Tibial artery (tissue), 4 donors: ENCODE measurements around the gene ASIC2.

Experiments
- DNase-seq, 2 donors: peaks; one replicate each; pipeline ENCODE4 v3.0.0-alpha.2; 2019
- H3K27ac ChIP-seq, 2 donors: fragments of 200-600 bp; sonication (generic) in 1 of 2; 1 replicate in 1 of 2; 2 replicates in 1 of 2; pipeline ENCODE4 v1.5.1; 2018 to 2019; ENCODE audit warnings: mild to moderate bottlenecking in 1 of 2
- H3K27me3 ChIP-seq, 2 donors: fragments of 200-600 bp; sonication (generic) in 1 of 2; one replicate each; pipeline versions ENCODE4 v1.5.1 to v1.6.0; 2016 to 2019
- H3K36me3 ChIP-seq, 3 donors: fragments of 200-600 bp; sonication (generic) in 2 of 3; one replicate each; pipeline ENCODE4 v1.5.1; 2016 to 2019; ENCODE audit warnings: mild to moderate bottlenecking in 2 of 3
- H3K4me1 ChIP-seq, 4 donors: fragments of 200-600 bp; sonication (generic) in 2 of 4; 1 replicate in 3 of 4; 2 replicates in 1 of 4; pipeline ENCODE4 v1.5.1; 2016 to 2019
- H3K4me3 ChIP-seq, 2 donors: fragments of 200-600 bp; sonication (generic) in 1 of 2; 1 replicate in 1 of 2; 2 replicates in 1 of 2; pipeline ENCODE4 v1.5.1; 2018 to 2019; ENCODE audit warnings: mild to moderate bottlenecking in 2 of 2
- H3K9me3 ChIP-seq, 3 donors: fragments of 200-600 bp; sonication (generic) in 1 of 3; one replicate each; pipeline ENCODE4 v1.5.1; 2016 to 2019
- intact Hi-C: fragments of 100-400 bp; cut with DNase I; formaldehyde crosslinking; loops from one replicate; pipeline ENCODE4 v1.15.0; 2023; ENCODE audit warnings: low total_unique reads
- TF ChIP-seq, protein P1 (sequence below), 2 experiments: fragments of 200-600 bp in 1 of 2; fragments of 450-650 bp in 1 of 2; IDR thresholded peaks; one replicate each; pipeline ENCODE4 v1.5.1; 2017 to 2019; ENCODE audit warnings: antibody characterized with exemption in 2 of 2, mild to moderate bottlenecking in 1 of 2, moderate library complexity in 1 of 2

Gene ASIC2

DNA sequence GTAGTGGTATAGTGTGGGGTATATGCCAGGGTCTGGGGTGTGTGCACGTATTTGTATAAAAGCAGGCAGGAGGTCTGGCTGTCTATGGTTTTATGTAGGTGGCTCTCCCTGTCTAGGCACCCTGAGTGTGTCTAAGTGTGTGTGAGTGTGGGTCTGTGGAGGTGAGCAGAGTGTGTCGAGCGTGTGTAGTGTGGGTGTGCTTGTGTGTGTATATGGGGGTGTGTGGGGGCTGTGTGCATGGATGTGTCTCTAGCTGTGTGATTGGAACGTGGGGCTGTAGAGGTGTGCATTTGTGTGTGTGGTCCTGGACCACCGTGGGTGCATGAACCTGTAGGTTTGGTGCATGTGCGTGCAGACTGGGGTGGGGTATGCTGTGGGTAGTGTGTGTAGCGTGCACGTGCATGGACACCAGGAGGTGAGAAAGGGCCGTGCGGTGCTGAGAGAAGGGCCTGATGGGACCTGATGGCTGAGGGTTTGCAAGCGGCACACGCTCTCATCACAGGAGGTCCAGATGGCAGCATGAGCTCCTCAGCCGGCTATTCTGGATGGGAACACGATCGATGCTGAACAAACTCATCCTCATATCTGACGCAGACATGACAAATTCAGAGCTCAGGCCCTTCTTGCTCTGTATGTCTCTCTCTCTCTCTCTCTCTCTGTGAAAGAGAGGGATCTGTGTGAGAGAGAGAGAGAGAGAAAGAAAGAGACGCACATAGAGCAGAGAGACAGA, 273.8 kb downstream of the ASIC2 start:
- no peak for DNase-seq
- TF ChIP-seq, protein P1, sequence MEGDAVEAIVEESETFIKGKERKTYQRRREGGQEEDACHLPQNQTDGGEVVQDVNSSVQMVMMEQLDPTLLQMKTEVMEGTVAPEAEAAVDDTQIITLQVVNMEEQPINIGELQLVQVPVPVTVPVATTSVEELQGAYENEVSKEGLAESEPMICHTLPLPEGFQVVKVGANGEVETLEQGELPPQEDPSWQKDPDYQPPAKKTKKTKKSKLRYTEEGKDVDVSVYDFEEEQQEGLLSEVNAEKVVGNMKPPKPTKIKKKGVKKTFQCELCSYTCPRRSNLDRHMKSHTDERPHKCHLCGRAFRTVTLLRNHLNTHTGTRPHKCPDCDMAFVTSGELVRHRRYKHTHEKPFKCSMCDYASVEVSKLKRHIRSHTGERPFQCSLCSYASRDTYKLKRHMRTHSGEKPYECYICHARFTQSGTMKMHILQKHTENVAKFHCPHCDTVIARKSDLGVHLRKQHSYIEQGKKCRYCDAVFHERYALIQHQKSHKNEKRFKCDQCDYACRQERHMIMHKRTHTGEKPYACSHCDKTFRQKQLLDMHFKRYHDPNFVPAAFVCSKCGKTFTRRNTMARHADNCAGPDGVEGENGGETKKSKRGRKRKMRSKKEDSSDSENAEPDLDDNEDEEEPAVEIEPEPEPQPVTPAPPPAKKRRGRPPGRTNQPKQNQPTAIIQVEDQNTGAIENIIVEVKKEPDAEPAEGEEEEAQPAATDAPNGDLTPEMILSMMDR (IDR thresholded peaks at IDR 0.05) = no peak
- intact Hi-C loops = loop anchor here (10.0 kb wide), 1 partner anchor 555 kb away; no protein-coding TSS in a partner anchor

DNA sequence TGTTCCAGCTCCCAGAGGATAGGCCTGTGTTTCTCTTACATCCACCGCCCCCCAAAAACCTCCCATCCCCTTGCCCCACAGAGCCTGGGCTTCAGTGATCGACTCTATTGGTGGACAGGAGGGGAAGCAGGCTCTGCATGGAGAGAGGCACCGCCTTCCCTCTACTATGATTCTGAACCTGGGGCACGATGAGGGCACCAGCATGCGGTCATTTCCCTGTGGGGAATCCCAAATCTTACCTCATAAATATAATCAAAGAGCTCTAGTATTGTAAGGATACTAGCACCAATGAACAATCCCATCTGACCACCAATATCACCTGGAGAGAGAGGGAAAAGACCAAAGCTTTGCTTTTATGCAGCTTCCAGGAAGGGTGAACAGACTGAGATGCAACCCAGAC, 275.7 kb downstream of the ASIC2 start:
- Histone ChIP-seq H3K27me3 (no peaks in the 10 kb centered on the region), H3K27ac (no peak overlapping the region), H3K4me3 (no peak overlapping the region), H3K4me1 (peaks cover 0 to 3% (median 0%) of the 10 kb centered on the region in 4 donors), H3K9me3 (no peaks in the 10 kb centered on the region), H3K36me3 (no peaks in the 10 kb centered on the region)
- TF ChIP-seq, protein P1 (IDR thresholded peaks at IDR 0.05) = no peak
- DNase-seq = peak in 1 of 2 donors; percentile 43
- intact Hi-C loops = loop anchor here (10.0 kb wide), 1 partner anchor 557 kb away; no protein-coding TSS in a partner anchor

More for the DNA sequence above, 273.8 kb downstream of the ASIC2 start:
- no peak overlapping the region for H3K27ac ChIP-seq
- H3K27me3 ChIP-seq = no peaks in the 10 kb centered on the region
- H3K9me3 ChIP-seq = no peaks in the 10 kb centered on the region
- H3K4me3 ChIP-seq = no peak overlapping the region
- H3K4me1 ChIP-seq = no peaks in the 10 kb centered on the region
- H3K36me3 ChIP-seq = no peaks in the 10 kb centered on the region

DNA sequence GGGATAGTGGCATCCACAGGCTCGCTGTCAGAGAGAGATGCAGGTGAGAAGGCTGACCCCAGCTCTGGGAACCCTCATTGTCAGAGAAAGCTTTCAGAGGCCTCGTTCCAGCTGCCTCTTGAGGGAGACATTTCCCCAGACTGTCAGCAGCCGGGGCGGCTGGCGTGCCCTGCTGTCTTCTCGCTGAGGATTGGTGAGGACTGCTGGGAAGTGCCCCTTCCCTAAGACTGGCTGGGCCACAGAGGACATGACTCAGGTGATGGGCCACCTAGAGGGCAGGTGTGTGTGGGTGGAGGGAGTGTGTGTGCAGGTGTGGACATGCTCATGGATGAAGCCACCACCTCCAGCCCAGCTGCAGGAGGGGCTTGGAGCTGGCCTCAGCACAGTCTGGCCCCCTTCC, 276.2 kb downstream of the ASIC2 start:
- no peak overlapping the region for H3K27ac ChIP-seq
- H3K4me3 ChIP-seq = no peak overlapping the region
- H3K36me3 ChIP-seq = no peaks in the 10 kb centered on the region
- H3K4me1 ChIP-seq = peaks cover 0 to 4% (median 0%) of the 10 kb centered on the region in 4 donors
- no peak for DNase-seq
- H3K27me3 ChIP-seq = no peaks in the 10 kb centered on the region
- intact Hi-C loops = loop anchor here (10.0 kb wide), 1 partner anchor 558 kb away; no protein-coding TSS in a partner anchor
- TF ChIP-seq, protein P1 (IDR thresholded peaks at IDR 0.05) = no peak
- H3K9me3 ChIP-seq = no peaks in the 10 kb centered on the region

DNA sequence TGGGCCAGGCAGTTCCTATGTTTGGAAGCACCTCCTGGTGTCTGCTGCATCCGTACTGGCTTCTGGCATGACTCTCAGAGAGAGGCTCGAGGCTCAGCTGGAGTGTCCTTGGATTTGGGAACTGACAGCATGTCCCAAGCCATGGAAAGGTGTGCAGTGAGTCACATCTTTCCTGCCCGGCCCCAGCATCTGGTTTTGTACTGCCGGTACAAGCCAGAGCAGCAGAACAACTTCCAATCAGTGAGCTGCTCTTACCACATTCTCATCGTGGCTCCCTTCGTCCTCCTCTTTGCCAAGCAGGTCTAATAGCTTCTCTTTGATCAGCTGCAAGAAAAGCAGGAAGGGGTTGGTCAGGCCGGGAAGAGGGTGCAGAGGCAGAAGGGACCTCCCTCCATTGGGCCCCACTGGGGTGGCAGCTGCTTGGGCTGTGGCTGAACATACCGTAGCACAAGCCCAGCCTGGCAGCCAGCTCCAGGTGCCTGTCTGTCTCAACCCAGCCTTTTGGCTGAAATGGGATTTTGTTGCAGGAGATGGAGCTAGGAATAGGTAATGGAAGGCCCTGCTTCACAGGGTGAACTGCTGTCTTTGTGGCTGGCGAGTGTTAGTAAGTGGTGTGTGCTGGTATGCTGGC, 277.3 kb downstream of the ASIC2 start:
- no peak overlapping the region for H3K27ac ChIP-seq
- no peak for DNase-seq
- no peaks in the 10 kb centered on the region for H3K36me3 ChIP-seq
- no peaks in the 10 kb centered on the region for H3K9me3 ChIP-seq
- H3K4me1 ChIP-seq = peaks cover 0 to 4% (median 0%) of the 10 kb centered on the region in 4 donors
- TF ChIP-seq, protein P1 (IDR thresholded peaks at IDR 0.05) = no peak
- intact Hi-C loops = loop anchor here (10.0 kb wide), 1 partner anchor 559 kb away; no protein-coding TSS in a partner anchor
- H3K4me3 ChIP-seq = no peak overlapping the region
- no peaks in the 10 kb centered on the region for H3K27me3 ChIP-seq

DNA sequence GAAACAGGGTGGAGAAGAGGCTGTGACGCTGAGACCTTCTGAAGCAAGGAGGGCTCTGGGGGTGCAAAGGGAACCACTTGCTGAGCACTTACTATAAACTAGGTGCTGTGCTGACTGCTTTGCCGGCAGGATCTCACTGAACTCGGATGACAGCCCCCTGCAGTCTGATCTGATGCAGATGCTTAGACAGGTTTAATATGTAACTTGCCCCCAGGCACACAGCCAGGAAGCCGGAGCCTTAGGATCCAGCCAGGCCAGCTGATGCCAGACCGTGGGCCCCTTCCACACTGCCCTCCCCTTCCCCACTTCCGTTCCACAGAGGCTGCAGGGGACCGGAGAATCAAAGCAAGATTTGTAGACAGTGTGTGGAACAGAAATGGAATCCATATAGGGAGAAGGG, 278.3 kb downstream of the ASIC2 start:
- Histone ChIP-seq H3K9me3 (no peaks in the 10 kb centered on the region), H3K4me3 (no peak overlapping the region), H3K36me3 (no peaks in the 10 kb centered on the region), H3K27ac (no peak overlapping the region), H3K27me3 (no peaks in the 10 kb centered on the region), H3K4me1 (peaks cover 0 to 5% (median under 1%) of the 10 kb centered on the region in 4 donors)
- intact Hi-C loops = loop anchor here (10.0 kb wide), 1 partner anchor 560 kb away; no protein-coding TSS in a partner anchor
- DNase-seq = peak in 1 of 2 donors; percentile 32
- TF ChIP-seq, protein P1 (IDR thresholded peaks at IDR 0.05) = no peak
